ENCODE results near the gene ANTKMT.

The ANTKMT gene

DNA sequence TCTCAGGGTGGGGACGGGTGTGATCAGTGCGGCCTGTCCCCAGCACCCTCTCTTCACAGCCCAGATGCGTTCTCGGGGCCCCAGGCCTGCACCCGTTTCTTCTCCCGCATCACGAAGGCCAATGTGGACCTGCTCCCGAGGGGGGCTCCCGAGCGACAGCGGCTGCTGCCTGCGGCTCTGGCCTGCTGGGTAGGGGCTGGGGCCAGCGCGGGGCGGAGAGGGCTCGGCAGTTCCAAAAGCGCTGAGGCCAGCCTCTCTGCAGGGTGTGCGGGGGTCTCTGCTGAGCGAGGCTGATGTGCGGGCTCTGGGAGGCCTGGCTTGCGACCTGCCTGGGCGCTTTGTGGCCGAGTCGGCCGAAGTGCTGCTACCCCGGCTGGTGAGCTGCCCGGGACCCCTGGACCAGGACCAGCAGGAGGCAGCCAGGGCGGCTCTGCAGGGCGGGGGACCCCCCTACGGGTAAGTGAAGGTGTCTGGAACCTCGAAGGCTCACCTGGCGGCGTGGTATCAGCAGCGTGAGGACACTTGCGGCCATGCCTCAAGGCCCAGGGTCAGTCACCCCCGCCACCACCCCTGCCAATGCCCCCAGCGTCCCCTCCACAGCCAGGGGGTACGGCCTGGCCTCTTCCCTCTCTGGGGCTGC, 44.0 kb downstream of the ANTKMT start:
- no peak for DNase-seq (ENCODE audit: low read depth in 2 of 2)

DNA sequence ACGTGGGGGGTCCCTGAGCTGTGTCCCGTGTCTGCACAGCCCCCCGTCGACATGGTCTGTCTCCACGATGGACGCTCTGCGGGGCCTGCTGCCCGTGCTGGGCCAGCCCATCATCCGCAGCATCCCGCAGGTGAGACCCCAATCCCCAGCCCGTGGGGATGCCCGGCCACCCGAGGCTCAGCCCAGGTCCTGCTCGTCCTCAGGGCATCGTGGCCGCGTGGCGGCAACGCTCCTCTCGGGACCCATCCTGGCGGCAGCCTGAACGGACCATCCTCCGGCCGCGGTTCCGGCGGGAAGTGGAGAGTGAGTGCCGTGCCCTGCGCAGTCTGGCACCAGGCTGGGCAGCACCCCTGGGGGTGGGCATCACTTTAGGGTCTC, 44.5 kb downstream of the ANTKMT start:
- no peak for DNase-seq (ENCODE audit: low read depth in 2 of 2)

DNA sequence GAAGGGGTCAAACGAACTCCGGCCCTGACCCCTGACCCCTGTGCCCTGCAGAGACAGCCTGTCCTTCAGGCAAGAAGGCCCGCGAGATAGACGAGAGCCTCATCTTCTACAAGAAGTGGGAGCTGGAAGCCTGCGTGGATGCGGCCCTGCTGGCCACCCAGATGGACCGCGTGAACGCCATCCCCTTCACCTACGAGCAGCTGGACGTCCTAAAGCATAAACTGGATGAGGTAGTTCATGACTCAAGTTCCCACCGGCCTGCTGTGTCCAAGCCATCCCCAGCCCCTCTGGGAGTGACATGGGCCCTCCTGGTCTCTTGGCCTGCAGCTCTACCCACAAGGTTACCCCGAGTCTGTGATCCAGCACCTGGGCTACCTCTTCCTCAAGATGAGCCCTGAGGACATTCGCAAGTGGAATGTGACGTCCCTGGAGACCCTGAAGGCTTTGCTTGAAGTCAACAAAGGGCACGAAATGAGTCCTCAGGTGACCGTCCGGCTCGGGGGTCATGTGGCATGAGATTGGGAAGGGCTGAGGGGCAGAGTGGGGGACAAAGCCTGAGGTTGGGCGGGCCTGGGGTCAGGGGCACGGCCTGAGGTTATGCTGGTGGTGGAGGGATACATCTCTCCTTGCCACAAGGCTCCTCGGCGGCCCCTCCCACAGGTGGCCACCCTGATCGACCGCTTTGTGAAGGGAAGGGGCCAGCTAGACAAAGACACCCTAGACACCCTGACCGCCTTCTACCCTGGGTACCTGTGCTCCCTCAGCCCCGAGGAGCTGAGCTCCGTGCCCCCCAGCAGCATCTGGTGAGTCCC, 45.3 kb downstream of the ANTKMT start:
- no peak for DNase-seq (ENCODE audit: low read depth in 2 of 2)

DNA sequence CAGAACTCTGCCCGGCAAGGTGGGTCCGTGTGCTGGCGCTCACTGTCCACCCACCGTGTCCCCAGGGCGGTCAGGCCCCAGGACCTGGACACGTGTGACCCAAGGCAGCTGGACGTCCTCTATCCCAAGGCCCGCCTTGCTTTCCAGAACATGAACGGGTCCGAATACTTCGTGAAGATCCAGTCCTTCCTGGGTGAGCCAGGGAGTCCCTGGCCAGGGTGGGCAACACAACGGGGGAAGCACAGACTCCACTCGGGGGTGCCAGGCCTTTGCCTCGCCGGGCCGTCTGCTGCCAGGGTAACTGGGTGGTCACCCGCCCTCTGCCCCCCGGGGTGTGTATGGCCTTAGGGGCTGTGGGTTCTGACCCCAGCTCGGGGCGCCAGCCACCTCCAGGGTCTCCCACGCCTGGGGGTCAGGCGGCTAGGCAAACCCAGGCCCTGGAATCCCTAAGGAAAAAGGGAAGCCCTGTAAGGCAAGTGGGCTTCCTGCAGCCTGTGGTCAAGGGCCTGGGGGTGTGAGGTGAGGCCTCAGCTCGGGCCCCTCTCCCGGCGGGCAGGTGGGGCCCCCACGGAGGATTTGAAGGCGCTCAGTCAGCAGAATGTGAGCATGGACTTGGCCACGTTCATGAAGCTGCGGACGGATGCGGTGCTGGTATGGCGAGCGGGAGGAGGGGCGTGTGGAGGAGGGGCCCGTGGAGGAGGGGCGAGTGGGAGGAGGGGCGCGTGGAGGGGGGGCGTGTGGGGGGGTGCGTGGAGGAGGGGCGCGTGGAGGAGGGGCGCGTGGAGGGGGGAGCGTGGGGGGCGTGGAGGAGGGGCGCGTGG, 46.1 kb downstream of the ANTKMT start:
- no peak for DNase-seq (ENCODE audit: low read depth in 2 of 2)

DNA sequence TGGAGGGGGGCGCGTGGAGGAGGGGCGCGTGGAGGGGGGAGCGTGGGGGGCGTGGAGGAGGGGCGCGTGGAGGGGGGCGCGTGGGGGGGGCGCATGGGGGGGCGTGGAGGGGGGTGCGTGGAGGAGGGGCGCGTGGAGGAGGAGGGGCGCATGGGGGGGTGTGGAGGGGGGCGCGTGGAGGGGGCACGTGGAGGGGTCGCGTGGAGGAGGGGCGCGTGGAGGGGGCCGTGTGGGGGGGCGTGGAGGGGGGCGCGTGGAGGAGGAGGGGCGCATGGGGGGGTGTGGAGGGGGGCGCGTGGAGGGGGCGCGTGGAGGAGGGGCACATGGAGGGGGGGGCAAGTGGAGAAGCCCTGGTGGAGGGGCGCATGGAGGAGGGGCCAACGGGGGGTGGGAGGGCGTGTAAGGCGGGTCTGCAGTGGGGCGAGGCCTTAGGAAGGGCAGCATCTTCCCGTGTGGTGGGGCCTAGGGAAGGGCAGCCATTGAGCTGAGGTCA, 46.8 kb downstream of the ANTKMT start:
- no peak for DNase-seq (ENCODE audit: low read depth in 2 of 2)

DNA sequence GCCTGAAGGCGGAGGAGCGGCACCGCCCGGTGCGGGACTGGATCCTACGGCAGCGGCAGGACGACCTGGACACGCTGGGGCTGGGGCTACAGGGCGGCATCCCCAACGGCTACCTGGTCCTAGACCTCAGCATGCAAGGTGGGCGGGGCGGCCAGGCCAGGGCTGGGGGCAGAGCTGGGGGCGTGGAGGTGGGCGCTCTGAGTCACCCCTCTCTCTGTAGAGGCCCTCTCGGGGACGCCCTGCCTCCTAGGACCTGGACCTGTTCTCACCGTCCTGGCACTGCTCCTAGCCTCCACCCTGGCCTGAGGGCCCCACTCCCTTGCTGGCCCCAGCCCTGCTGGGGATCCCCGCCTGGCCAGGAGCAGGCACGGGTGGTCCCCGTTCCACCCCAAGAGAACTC, 47.5 kb downstream of the ANTKMT start:
- no peak for DNase-seq (ENCODE audit: low read depth in 2 of 2)

DNA sequence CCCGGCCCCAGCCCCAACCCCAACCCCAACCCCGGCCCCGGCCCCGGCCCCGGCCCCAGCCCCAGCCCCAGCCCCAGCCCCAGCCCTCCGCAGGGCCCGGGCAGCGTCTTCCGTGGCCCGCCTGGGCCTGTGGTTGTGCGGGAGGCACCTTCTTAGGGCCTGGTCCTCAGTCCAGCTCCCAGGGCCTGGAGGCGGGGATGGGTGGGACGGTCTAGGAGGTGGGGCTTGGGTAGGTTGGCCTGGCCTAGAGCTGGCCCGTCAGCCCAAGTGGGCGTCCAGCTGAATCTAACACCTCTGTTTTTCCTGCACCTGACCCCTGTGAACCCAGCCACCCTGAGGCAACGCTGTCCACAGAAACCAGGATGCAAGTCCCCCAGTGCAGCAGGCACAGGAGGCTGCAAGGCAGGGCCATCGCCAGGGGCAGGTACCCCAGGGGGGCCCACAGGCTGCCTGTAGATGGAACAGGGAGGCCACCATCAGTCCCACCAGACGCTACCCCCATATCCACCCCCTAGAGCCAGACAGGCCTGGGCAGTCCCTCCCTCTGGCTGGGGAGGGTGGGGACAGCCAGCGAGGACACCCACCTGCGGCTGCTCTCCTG, 48.3 kb downstream of the ANTKMT start:
- DNase-seq (ENCODE audit: low read depth in 2 of 2) = no peak

DNA sequence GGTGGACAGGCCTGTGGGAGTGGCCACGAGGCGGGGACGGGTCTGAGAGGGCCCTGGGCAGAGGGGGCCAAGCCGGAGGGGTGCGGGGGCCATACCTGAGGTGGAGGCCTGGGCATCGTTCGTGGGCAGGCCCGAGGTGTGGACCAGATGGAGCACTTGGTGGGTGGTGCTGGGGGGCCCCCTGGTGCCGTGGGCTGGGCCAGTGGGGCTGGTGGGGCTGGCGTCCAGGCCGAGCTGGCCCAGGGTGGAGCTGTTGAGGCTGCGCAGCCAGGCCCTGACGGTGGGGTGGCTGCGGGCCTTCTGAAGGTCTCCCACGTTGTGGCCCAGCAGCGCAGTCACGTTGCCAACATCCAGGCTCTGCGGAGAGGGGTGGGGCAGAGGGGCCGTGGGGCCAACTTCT, 49.0 kb downstream of the ANTKMT start:
- no peak for DNase-seq (ENCODE audit: low read depth in 2 of 2)

DNA sequence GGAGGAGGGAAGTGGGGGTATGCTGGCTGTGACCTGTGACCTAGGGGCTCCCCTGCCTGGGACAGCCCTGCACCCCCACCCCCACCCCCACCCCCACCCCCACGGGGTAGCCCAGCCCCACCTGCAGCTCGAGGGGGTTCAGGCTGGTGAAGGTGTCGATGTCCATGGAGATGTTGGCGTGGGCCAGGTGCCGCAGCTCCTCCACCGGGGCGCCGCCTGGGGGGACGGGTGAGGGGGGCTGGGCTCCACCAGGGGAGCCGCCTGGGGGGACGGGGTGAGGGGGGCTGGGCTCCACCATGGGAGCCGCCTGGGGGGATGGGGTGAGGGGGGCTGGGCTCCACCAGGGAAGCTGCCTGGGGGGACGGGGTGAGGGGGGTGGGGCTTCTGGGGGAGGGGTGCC, 49.5 kb downstream of the ANTKMT start:
- no peak for DNase-seq (ENCODE audit: low read depth in 2 of 2)
